Measurements from ENCODE around the gene OTUD6A.
"Not testable (repeated sequence)": the region's sequence is repeated elsewhere in the genome, so short reads cannot be mapped to it uniquely, and the experiment has no call there.

OTUD6A gene

DNA sequence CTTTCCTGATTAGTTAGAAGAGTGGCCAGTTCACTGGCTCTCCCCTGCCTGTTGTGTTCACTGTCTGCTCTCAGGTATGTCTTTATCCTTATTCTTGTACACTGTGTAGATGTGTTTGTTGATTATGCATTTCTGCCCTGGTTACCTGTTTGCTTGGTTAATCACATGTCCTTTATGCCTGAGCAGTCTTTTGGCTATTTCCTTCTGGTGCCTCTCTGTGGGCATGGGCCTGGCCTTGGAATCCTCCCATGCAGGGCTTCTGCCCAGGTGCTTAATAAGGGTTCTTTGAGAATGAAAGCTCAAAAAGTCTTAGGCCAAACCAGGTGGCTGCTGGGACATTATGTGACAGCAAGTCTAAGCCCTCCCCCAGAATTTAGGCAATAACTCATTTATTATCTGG is 26.5 kb downstream of the OTUD6A start:
- no peak overlapping the region for H3K4me3 ChIP-seq (ENCODE audit: low read depth, low read length)
- TF ChIP-seq MAX (IDR thresholded peaks at IDR 0.05; ENCODE audit: low read depth, low read length) (no peak), CTCF (IDR thresholded peaks at IDR 0.05; ENCODE audit: low read depth, low read length) (no peak)
- DNase-seq (ENCODE audit: low read depth), result no peak

GRCh38 chrX:70089604-70090297 is 27.5 kb downstream of the OTUD6A start:
- no peak for TF ChIP-seq CTCF (IDR thresholded peaks at IDR 0.05; ENCODE audit: low read depth, low read length)
- TF ChIP-seq MYC (IDR thresholded peaks at IDR 0.05; ENCODE audit: low read depth, low read length), result no peak
- no peak for TF ChIP-seq POLR2A (IDR thresholded peaks at IDR 0.05; ENCODE audit: extremely low read depth, insufficient read length)
- TF ChIP-seq MAX (IDR thresholded peaks at IDR 0.05; ENCODE audit: low read depth, low read length), result no peak
- H3K4me3 ChIP-seq (ENCODE audit: low read depth, low read length), result no peak overlapping the region
- DNase-seq (ENCODE audit: low read depth), result no peak

DNA sequence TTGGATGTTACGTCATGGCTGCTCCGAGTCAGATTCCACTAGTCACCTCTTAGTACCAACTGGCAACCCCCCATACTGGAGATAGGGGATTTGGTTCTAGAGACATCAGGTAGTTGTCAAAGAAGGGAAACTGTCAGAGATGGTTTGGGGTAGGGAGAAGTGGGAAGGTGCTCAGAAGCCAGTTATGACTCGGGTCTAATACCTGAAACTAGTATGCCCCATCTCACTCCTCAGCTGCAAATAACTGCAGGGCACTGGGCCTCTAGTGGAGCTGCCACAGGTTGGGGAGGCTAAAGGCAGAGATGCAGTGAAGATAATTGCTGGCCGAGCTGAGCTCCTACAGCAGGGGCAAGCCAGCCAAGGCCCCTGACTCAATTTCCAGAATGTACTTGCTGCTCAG is 30.0 kb downstream of the OTUD6A start:
- no peak for TF ChIP-seq CTCF (IDR thresholded peaks at IDR 0.05; ENCODE audit: low read depth, low read length)
- no peak for TF ChIP-seq MAX (IDR thresholded peaks at IDR 0.05; ENCODE audit: low read depth, low read length)
- no peak for TF ChIP-seq MYC (IDR thresholded peaks at IDR 0.05; ENCODE audit: low read depth, low read length)
- TF ChIP-seq POLR2A (IDR thresholded peaks at IDR 0.05; ENCODE audit: extremely low read depth, insufficient read length), result no peak
- DNase-seq (ENCODE audit: low read depth), result no peak
- H3K4me3 ChIP-seq (ENCODE audit: low read depth, low read length), result no peak overlapping the region

GRCh38 chrX:70096052-70096451 is 33.8 kb downstream of the OTUD6A start:
- DNase-seq (ENCODE audit: low read depth), result peak; percentile 4
- H3K4me3 ChIP-seq (ENCODE audit: low read depth, low read length), result no peak overlapping the region
- TF ChIP-seq CTCF (IDR thresholded peaks at IDR 0.05; ENCODE audit: low read depth, low read length), result no peak
- TF ChIP-seq POLR2A (IDR thresholded peaks at IDR 0.05; ENCODE audit: extremely low read depth, insufficient read length), result no peak
- no peak for TF ChIP-seq MYC (IDR thresholded peaks at IDR 0.05; ENCODE audit: low read depth, low read length)
- no peak for TF ChIP-seq MAX (IDR thresholded peaks at IDR 0.05; ENCODE audit: low read depth, low read length)

- no peak for DNase-seq (ENCODE audit: low read depth)
- H3K4me3 ChIP-seq (ENCODE audit: low read depth, low read length), result no peak overlapping the region
- TF ChIP-seq MYC (IDR thresholded peaks at IDR 0.05; ENCODE audit: low read depth, low read length), result no peak
- no peak for TF ChIP-seq CTCF (IDR thresholded peaks at IDR 0.05; ENCODE audit: low read depth, low read length)
- no peak for TF ChIP-seq MAX (IDR thresholded peaks at IDR 0.05; ENCODE audit: low read depth, low read length)
- no peak for TF ChIP-seq POLR2A (IDR thresholded peaks at IDR 0.05; ENCODE audit: extremely low read depth, insufficient read length)
Observed at GRCh38 chrX:70105229-70105628, 43.0 kb downstream of the OTUD6A start.

- H3K4me3 ChIP-seq (ENCODE audit: low read depth, low read length); DNase-seq (ENCODE audit: low read depth): not testable (repeated sequence)
Observed at GRCh38 chrX:70111436-70112026, 49.3 kb downstream of the OTUD6A start.

Measured in NB4 (cell line).